ENCODE data around the gene CELF5. TPM values are rescaled to one million over a fixed set of nuclear protein-coding genes. Genes with fewer than 3 reads are reported as not detected.

The CELF5 gene
- total RNA-seq, 1 experiment from 2014 or later, result 2.5 TPM

DNA sequence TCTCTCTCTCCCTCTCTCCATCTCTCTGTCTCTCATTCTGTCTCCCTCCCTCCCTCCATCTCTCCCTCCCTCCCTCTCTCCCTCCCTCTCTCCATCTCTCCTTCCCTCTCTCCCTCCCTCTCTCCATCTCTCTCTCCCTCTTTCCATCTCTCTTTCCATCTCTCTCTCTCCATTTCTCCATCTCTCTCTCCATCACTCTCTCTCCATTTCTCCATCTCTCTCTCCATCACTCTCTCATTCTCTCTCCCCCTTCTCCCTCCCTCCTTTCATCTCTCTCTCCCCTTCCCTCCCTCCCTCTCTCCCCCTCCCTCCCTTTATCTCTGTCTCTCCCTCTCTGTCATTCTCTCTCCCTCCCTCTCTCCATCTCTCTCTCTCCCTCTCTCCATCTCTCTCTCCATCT lies 86.2 kb downstream of the CELF5 start:
- H3K27me3 ChIP-seq (ENCODE audit: insufficient read depth, low read length), result peaks cover 8% of the 10 kb centered on the region; the same call in 1 of the 2 replicates
- H3K27ac ChIP-seq (ENCODE audit: low read depth, low read length), result no peak overlapping the region
- intact Hi-C loops (cut with micrococcal nuclease), result no loop called here
- no peak overlapping the region for H3K4me2 ChIP-seq (ENCODE audit: low read length)
- no peaks in the 10 kb centered on the region for H4K20me1 ChIP-seq (ENCODE audit: insufficient read depth)
- no TSS peak for BruUV-seq (replicated peaks)
- TF ChIP-seq REST (IDR thresholded peaks at IDR 0.05; ENCODE audit: low read depth) (no peak), YY1 (IDR thresholded peaks at IDR 0.05; ENCODE audit: extremely low read depth, insufficient replicate concordance, low read depth, low read length) (no peak), EGR1 (IDR thresholded peaks at IDR 0.05; ENCODE audit: low read depth) (no peak), POLR2AphosphoS5 (IDR thresholded peaks at IDR 0.05; ENCODE audit: low read depth, low read length) (no peak), TCF7L2 (IDR thresholded peaks at IDR 0.05; ENCODE audit: borderline replicate concordance, extremely low read depth, insufficient read depth, insufficient read length) (no peak), CTCF (IDR thresholded peaks at IDR 0.05 in 2 of 3, conservative IDR thresholded peaks at IDR 0.05 in 1 of 3; ENCODE audit: borderline replicate concordance in 1 of 3, insufficient read depth in 1 of 3, low read depth in 2 of 3, low read length in 2 of 3) (no peak), SRF (IDR thresholded peaks at IDR 0.05; ENCODE audit: low read depth) (no peak), ZNF274 (IDR thresholded peaks at IDR 0.05; ENCODE audit: low read depth, low read length) (no peak), POLR2A (IDR thresholded peaks at IDR 0.05; ENCODE audit: borderline replicate concordance, extremely low read depth, insufficient read depth, insufficient read length) (no peak), SP1 (IDR thresholded peaks at IDR 0.05; ENCODE audit: low read depth) (no peak), ELF1 (IDR thresholded peaks at IDR 0.05; ENCODE audit: borderline replicate concordance, low read depth) (no peak), CBX3 (IDR thresholded peaks at IDR 0.05; ENCODE audit: low read depth) (no peak), SIN3A (IDR thresholded peaks at IDR 0.05; ENCODE audit: low read depth) (no peak), EZH2phosphoT487 (IDR thresholded peaks at IDR 0.05; ENCODE audit: borderline replicate concordance) (no peak), MAX (IDR thresholded peaks at IDR 0.05) (no peak), ZFX (IDR thresholded peaks at IDR 0.05) (no peak), CEBPB (IDR thresholded peaks at IDR 0.05; ENCODE audit: low read depth) (no peak), RAD21 (IDR thresholded peaks at IDR 0.05; ENCODE audit: low read depth) (no peak)
- TF ChIP-seq, protein P1, sequence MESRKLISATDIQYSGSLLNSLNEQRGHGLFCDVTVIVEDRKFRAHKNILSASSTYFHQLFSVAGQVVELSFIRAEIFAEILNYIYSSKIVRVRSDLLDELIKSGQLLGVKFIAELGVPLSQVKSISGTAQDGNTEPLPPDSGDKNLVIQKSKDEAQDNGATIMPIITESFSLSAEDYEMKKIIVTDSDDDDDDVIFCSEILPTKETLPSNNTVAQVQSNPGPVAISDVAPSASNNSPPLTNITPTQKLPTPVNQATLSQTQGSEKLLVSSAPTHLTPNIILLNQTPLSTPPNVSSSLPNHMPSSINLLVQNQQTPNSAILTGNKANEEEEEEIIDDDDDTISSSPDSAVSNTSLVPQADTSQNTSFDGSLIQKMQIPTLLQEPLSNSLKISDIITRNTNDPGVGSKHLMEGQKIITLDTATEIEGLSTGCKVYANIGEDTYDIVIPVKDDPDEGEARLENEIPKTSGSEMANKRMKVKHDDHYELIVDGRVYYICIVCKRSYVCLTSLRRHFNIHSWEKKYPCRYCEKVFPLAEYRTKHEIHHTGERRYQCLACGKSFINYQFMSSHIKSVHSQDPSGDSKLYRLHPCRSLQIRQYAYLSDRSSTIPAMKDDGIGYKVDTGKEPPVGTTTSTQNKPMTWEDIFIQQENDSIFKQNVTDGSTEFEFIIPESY (IDR thresholded peaks at IDR 0.05; ENCODE audit: extremely low read depth, insufficient replicate concordance, low read length), result no peak
- no peak overlapping the region for H3K4me3 ChIP-seq (replicated peaks in 1 of 2; ENCODE audit: low read depth in 1 of 2, low read length in 2 of 2)
- H2AFZ ChIP-seq (ENCODE audit: low read depth, low read length, poor library complexity, severe bottlenecking), result no peak overlapping the region
- POLR2A ChIA-PET, result no interaction called here
- H3K4me1 ChIP-seq (ENCODE audit: control insufficient read depth in 1 of 2, insufficient read depth in 2 of 2, low read length in 2 of 2), result no peaks in the 10 kb centered on the region; a peak in 1 of 4 replicates
- no peaks in the 10 kb centered on the region for H3K79me2 ChIP-seq (ENCODE audit: insufficient read depth, low read length)
- no peak overlapping the region for H3K9ac ChIP-seq (ENCODE audit: low read length)
- H3K36me3 ChIP-seq (ENCODE audit: control insufficient read depth in 1 of 2, insufficient read depth in 2 of 2, low read length in 2 of 2), result no peaks in the 10 kb centered on the region
- CTCF ChIA-PET, result no interaction called here
- RAD21 ChIA-PET (ENCODE audit: low non-redundant PET in 1 of 2, low total read pairs in 2 of 2, uncharacterized antibody in 2 of 2, unreplicated experiment in 2 of 2), result no interaction called here
- H3K9me3 ChIP-seq (ENCODE audit: control insufficient read depth in 1 of 2, insufficient read depth in 1 of 2, low read depth in 1 of 2, low read length in 2 of 2), result no peaks in the 10 kb centered on the region
- no peaks in the 10 kb centered on the region for H3K9me2 ChIP-seq (ENCODE audit: insufficient read depth)
- no peak for DNase-seq (ENCODE audit: low read depth, low spot score)
- no peak for ATAC-seq

Data from HCT116 (cell line).